Measurements from ENCODE around the gene SNURF. TPM values are rescaled to one million over a fixed set of nuclear protein-coding genes. Genes with fewer than 3 reads are reported as not detected.

The SNURF gene
- 11.4 and 11.7 TPM in 2 replicates for total RNA-seq

GRCh38 chr15:24954783-24955530 lies at the start of gene SNURF, which contains the start of gene SNRPN:
Gene SNURF, plus strand, starts transcription at chr15:24954987. Its CDS starts 62 bp downstream, at chr15:24955049.
Gene SNRPN, plus strand, starts transcription at chr15:24954987. Its CDS starts 19,467 bp downstream, at chr15:24974454.

Small RNA genes lying within 50 kb of the gene (small RNA-seq; reads per million reads assigned to genes)
- gene AC090602.1 (not detected), gene AC124312.4 (not detected), gene AC124312.5 (not detected)

Other genes with a start within 250 kb of the SNURF start
- gene SNRPN, start within 50 bp of the SNURF start, total RNA-seq: 87.0 and 99.4 TPM in 2 replicates

Data from articular chondrocyte of knee joint (primary cell).